ENCODE results near the gene CHD9NB. TPM values are rescaled to one million over a fixed set of nuclear protein-coding genes. Genes with fewer than 3 reads are reported as not detected.

The CHD9NB gene
- total and polyA plus RNA-seq, 10 of the 15 experiments (the other 5 are each of a cell fraction or from before 2014, with no cell fraction given) = 0.14 to 1.6 (median 0.73) TPM

DNA sequence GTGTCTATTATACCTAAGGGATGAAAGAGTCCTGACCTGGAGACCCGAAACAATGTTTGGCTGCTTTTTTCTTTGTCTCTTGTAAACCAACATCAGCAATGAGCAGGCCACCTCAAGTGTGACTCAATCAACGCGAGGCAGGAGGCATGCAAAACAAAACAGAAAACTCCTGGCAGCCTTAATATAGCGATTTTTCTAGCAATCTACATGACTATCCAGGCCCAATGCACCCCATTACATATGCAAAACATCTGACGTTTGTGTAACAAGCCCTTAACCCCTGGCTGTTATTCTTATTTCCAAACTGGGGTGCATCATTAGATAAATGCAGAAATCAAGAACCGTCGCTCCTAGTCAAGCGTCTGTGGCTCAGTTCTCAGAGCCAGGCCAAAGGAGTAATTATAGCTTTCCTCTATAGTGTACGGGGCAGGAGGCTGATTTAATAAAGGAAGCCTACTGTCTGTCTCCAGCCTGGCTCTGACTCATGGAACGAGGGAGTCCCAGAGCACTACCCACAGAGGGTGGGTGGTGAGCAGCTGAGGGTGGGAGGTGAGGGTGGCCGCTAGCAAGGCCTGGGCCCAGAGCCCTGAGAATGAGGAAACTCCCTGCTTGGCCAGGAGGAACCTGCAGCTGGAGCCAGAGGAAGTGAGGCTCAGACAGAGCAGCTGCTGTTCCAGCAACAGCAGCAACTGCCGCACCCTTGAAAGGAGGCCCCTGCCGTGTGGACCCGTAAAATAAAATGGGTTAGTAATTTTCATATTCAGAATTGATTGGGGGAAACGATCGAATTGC, 46.0 kb upstream of the CHD9NB start (continued):
- TF ChIP-seq NR2C2 (IDR thresholded peaks at IDR 0.05; ENCODE audit: borderline replicate concordance, control insufficient read depth, insufficient read length, low read depth) (no peak), STAT1 (conservative IDR thresholded peaks at IDR 0.05) (no peak), RFX5 (IDR thresholded peaks at IDR 0.05; ENCODE audit: low read depth, low read length) (no peak), ATF7 (IDR thresholded peaks at IDR 0.05; ENCODE audit: low read depth) (peak; percentile 35), POLR2A (IDR thresholded peaks at IDR 0.05; ENCODE audit: low read depth, low read length) (peak; percentile 65), NRF1 (conservative IDR thresholded peaks at IDR 0.05; ENCODE audit: low read depth, low read length) (no peak), TAF1 (IDR thresholded peaks at IDR 0.05; ENCODE audit: borderline replicate concordance, low read depth, low read length) (peak; percentile 66), CHD4 (IDR thresholded peaks at IDR 0.05) (no peak), SREBF2 (IDR thresholded peaks at IDR 0.05; ENCODE audit: low read length) (no peak), PAX8 (IDR thresholded peaks at IDR 0.05) (no peak), TCF7 (IDR thresholded peaks at IDR 0.05; ENCODE audit: borderline replicate concordance) (no peak), SMAD5 (IDR thresholded peaks at IDR 0.05; ENCODE audit: low read depth) (no peak), YBX1 (IDR thresholded peaks at IDR 0.05) (no peak), RAD21 (IDR thresholded peaks at IDR 0.05; ENCODE audit: insufficient read depth, low read depth, low read length) (no peak), BCL11A (IDR thresholded peaks at IDR 0.05; ENCODE audit: low read depth, low read length) (no peak; the same call in 1 of the 2 replicates), FOS (IDR thresholded peaks at IDR 0.05; ENCODE audit: borderline replicate concordance, extremely low read depth, insufficient read length) (no peak), TCF3 (IDR thresholded peaks at IDR 0.05; ENCODE audit: borderline replicate concordance, insufficient read depth, low read depth, low read length) (peak; percentile 92), ZSCAN29 (IDR thresholded peaks at IDR 0.05) (0 out of 2 replicates have a peak, but pooled peaks have one; percentile 25)
- TF ChIP-seq, protein P1, sequence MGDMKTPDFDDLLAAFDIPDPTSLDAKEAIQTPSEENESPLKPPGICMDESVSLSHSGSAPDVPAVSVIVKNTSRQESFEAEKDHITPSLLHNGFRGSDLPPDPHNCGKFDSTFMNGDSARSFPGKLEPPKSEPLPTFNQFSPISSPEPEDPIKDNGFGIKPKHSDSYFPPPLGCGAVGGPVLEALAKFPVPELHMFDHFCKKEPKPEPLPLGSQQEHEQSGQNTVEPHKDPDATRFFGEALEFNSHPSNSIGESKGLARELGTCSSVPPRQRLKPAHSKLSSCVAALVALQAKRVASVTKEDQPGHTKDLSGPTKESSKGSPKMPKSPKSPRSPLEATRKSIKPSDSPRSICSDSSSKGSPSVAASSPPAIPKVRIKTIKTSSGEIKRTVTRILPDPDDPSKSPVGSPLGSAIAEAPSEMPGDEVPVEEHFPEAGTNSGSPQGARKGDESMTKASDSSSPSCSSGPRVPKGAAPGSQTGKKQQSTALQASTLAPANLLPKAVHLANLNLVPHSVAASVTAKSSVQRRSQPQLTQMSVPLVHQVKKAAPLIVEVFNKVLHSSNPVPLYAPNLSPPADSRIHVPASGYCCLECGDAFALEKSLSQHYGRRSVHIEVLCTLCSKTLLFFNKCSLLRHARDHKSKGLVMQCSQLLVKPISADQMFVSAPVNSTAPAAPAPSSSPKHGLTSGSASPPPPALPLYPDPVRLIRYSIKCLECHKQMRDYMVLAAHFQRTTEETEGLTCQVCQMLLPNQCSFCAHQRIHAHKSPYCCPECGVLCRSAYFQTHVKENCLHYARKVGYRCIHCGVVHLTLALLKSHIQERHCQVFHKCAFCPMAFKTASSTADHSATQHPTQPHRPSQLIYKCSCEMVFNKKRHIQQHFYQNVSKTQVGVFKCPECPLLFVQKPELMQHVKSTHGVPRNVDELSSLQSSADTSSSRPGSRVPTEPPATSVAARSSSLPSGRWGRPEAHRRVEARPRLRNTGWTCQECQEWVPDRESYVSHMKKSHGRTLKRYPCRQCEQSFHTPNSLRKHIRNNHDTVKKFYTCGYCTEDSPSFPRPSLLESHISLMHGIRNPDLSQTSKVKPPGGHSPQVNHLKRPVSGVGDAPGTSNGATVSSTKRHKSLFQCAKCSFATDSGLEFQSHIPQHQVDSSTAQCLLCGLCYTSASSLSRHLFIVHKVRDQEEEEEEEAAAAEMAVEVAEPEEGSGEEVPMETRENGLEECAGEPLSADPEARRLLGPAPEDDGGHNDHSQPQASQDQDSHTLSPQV (IDR thresholded peaks at IDR 0.05) = no peak
- TF ChIP-seq, protein P2, sequence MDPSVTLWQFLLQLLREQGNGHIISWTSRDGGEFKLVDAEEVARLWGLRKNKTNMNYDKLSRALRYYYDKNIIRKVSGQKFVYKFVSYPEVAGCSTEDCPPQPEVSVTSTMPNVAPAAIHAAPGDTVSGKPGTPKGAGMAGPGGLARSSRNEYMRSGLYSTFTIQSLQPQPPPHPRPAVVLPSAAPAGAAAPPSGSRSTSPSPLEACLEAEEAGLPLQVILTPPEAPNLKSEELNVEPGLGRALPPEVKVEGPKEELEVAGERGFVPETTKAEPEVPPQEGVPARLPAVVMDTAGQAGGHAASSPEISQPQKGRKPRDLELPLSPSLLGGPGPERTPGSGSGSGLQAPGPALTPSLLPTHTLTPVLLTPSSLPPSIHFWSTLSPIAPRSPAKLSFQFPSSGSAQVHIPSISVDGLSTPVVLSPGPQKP (IDR thresholded peaks at IDR 0.05; ENCODE audit: low read depth, low read length) = no peak
- TF ChIP-seq, protein P3, sequence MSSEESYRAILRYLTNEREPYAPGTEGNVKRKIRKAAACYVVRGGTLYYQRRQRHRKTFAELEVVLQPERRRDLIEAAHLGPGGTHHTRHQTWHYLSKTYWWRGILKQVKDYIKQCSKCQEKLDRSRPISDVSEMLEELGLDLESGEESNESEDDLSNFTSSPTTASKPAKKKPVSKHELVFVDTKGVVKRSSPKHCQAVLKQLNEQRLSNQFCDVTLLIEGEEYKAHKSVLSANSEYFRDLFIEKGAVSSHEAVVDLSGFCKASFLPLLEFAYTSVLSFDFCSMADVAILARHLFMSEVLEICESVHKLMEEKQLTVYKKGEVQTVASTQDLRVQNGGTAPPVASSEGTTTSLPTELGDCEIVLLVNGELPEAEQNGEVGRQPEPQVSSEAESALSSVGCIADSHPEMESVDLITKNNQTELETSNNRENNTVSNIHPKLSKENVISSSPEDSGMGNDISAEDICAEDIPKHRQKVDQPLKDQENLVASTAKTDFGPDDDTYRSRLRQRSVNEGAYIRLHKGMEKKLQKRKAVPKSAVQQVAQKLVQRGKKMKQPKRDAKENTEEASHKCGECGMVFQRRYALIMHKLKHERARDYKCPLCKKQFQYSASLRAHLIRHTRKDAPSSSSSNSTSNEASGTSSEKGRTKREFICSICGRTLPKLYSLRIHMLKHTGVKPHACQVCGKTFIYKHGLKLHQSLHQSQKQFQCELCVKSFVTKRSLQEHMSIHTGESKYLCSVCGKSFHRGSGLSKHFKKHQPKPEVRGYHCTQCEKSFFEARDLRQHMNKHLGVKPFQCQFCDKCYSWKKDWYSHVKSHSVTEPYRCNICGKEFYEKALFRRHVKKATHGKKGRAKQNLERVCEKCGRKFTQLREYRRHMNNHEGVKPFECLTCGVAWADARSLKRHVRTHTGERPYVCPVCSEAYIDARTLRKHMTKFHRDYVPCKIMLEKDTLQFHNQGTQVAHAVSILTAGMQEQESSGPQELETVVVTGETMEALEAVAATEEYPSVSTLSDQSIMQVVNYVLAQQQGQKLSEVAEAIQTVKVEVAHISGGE (CRISPR knock-in tag; IDR thresholded peaks at IDR 0.05) = no peak
- TF ChIP-seq, protein P4, sequence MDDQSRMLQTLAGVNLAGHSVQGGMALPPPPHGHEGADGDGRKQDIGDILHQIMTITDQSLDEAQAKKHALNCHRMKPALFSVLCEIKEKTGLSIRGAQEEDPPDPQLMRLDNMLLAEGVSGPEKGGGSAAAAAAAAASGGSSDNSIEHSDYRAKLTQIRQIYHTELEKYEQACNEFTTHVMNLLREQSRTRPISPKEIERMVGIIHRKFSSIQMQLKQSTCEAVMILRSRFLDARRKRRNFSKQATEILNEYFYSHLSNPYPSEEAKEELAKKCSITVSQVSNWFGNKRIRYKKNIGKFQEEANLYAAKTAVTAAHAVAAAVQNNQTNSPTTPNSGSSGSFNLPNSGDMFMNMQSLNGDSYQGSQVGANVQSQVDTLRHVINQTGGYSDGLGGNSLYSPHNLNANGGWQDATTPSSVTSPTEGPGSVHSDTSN (IDR thresholded peaks at IDR 0.05; ENCODE audit: insufficient replicate concordance, low read depth, low read length) = no peak

Measured in GM12878 (cell line).